ENCODE measurements around the gene STRN.

DNA sequence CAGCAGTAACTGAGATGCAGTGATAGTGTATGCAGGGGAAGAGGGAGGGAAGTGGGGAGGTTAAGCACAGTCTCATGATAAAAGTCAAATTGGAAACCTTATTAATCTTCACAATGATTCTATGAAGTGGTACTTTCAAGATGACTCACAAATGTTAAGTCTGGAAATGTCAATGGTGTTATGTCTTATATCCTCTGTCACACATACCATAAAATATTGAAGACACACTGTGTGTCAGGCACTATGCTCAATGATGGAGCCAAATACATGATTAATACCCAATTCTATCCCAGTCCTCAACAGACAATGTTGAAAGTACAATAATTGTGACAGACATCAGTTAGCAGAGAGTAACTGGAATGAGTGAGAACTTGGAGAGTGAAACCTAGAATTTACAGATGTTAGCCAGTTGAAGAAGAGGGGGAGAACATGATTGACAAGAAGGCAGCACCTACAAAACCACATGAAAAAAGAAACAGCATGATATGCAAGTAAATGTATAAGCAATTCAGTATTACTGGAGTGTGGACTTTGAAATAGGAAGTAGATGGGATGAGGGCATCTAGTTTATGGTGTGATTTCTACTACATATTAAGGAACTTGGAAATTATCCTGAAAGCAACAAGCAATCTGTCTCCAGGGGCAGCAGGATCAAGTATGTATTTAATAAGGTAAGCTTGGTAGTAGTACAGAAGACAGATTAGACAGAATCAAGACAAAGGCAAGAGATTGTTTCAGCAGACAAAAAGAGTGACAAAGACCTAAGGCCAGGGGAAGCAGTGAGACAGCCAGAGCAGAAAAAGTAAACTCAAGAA lies 107.6 kb downstream of the STRN start:
- TF ChIP-seq, protein P1, sequence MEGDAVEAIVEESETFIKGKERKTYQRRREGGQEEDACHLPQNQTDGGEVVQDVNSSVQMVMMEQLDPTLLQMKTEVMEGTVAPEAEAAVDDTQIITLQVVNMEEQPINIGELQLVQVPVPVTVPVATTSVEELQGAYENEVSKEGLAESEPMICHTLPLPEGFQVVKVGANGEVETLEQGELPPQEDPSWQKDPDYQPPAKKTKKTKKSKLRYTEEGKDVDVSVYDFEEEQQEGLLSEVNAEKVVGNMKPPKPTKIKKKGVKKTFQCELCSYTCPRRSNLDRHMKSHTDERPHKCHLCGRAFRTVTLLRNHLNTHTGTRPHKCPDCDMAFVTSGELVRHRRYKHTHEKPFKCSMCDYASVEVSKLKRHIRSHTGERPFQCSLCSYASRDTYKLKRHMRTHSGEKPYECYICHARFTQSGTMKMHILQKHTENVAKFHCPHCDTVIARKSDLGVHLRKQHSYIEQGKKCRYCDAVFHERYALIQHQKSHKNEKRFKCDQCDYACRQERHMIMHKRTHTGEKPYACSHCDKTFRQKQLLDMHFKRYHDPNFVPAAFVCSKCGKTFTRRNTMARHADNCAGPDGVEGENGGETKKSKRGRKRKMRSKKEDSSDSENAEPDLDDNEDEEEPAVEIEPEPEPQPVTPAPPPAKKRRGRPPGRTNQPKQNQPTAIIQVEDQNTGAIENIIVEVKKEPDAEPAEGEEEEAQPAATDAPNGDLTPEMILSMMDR (IDR thresholded peaks at IDR 0.05): no peak
- no peak for TF ChIP-seq EP300 (IDR thresholded peaks at IDR 0.05)
